ENCODE data around the gene USP37.
"Not testable (repeated sequence)": the region's sequence is repeated elsewhere in the genome, so short reads cannot be mapped to it uniquely, and the experiment has no call there.

The USP37 gene

GRCh38 chr2:218547978-218548377 lies 20.2 kb downstream of the USP37 start:
- no peak for DNase-seq (ENCODE audit: low read depth, low spot score)

- DNase-seq (ENCODE audit: low read depth, low spot score) = no peak
These were observed 20.6 kb downstream of the USP37 start for GRCh38 chr2:218547511-218547910.

- DNase-seq (ENCODE audit: low read depth, low spot score) = no peak
These were observed 22.1 kb downstream of the USP37 start for GRCh38 chr2:218546012-218546411.

GRCh38 chr2:218540015-218540414 lies 28.1 kb downstream of the USP37 start:
- DNase-seq (ENCODE audit: low read depth, low spot score) = no peak

GRCh38 chr2:218536804-218537494 lies 31.2 kb downstream of the USP37 start:
- no peak for DNase-seq (ENCODE audit: low read depth, low spot score)

GRCh38 chr2:218529990-218530389 lies 38.2 kb downstream of the USP37 start:
- no peak for DNase-seq (ENCODE audit: low read depth, low spot score)

- DNase-seq (ENCODE audit: low read depth, low spot score) = not testable (repeated sequence)
These were observed 39.7 kb downstream of the USP37 start for GRCh38 chr2:218528409-218528808.

GRCh38 chr2:218523651-218524050 lies 44.5 kb downstream of the USP37 start:
- DNase-seq (ENCODE audit: low read depth, low spot score) = no peak

- no peak for DNase-seq (ENCODE audit: low read depth, low spot score)
These were observed 49.3 kb downstream of the USP37 start for GRCh38 chr2:218518876-218519275.

- no peak for DNase-seq (ENCODE audit: low read depth, low spot score)
These were observed 50.5 kb downstream of the USP37 start for GRCh38 chr2:218517434-218518206.

GRCh38 chr2:218516614-218517013 lies 51.5 kb downstream of the USP37 start:
- DNase-seq (ENCODE audit: low read depth, low spot score) = no peak

- DNase-seq (ENCODE audit: low read depth, low spot score) = no peak
These were observed 54.5 kb downstream of the USP37 start for GRCh38 chr2:218513676-218514075.

GRCh38 chr2:218508299-218508698 lies 59.9 kb downstream of the USP37 start:
- DNase-seq (ENCODE audit: low read depth, low spot score) = no peak

- DNase-seq (ENCODE audit: low read depth, low spot score) = no peak
These were observed 62.3 kb downstream of the USP37 start for GRCh38 chr2:218505754-218506371.

- no peak for DNase-seq (ENCODE audit: low read depth, low spot score)
These were observed 66.5 kb downstream of the USP37 start for GRCh38 chr2:218501665-218502064.

- DNase-seq (ENCODE audit: low read depth, low spot score) = no peak
These were observed 67.6 kb downstream of the USP37 start for GRCh38 chr2:218500501-218501060.

GRCh38 chr2:218485986-218486667 lies 82.0 kb downstream of the USP37 start:
- no peak for DNase-seq (ENCODE audit: low read depth, low spot score)

- no peak for DNase-seq (ENCODE audit: low read depth, low spot score)
These were observed 85.5 kb downstream of the USP37 start for GRCh38 chr2:218482651-218483050.

GRCh38 chr2:218479595-218479994 lies 88.6 kb downstream of the USP37 start:
- DNase-seq (ENCODE audit: low read depth, low spot score) = no peak

- DNase-seq (ENCODE audit: low read depth, low spot score) = no peak
These were observed 89.6 kb downstream of the USP37 start for GRCh38 chr2:218478544-218478943.

GRCh38 chr2:218477247-218477646 lies 90.9 kb downstream of the USP37 start:
- no peak for DNase-seq (ENCODE audit: low read depth, low spot score)

- DNase-seq (ENCODE audit: low read depth, low spot score) = no peak
These were observed 91.5 kb downstream of the USP37 start for GRCh38 chr2:218476676-218477075.
